ENCODE measurements around the gene ADAMTS13. TPM values are rescaled to one million over a fixed set of nuclear protein-coding genes. Genes with fewer than 3 reads are reported as not detected.
A peak's percentile ranks its signal among the peaks of the same experiment; 100 is the strongest.

The ADAMTS13 gene
- total and polyA plus RNA-seq, 9 of the 15 experiments (the other 6 are each of a cell fraction or from before 2014, with no cell fraction given), result 0.03 to 0.20 (median 0.04) TPM; not detected in 4

- POLR2A ChIA-PET, result interaction anchor here (0.6 to 1.9 kb wide), 7 partner anchors 12 to 1059 kb away, joined by 3 to 14 read pairs (median 3); no protein-coding TSS in a partner anchor
- BruUV-seq (replicated peaks), result no TSS peak
- peak; percentile 2; the same call in 2 of the 3 replicates for ATAC-seq
- TF ChIP-seq FOXJ2 (tag; IDR thresholded peaks at IDR 0.05), result no peak
- no peak for TF ChIP-seq CCNT2 (IDR thresholded peaks at IDR 0.05; ENCODE audit: borderline replicate concordance, extremely low read depth, insufficient read length, low read depth, low read length)
- TF ChIP-seq RAD51 (IDR thresholded peaks at IDR 0.05; ENCODE audit: borderline replicate concordance, low read depth), result peak; percentile 71
- no peak for TF ChIP-seq HBP1 (CRISPR knock-in tag; IDR thresholded peaks at IDR 0.05)
- no peak for TF ChIP-seq XRCC3 (IDR thresholded peaks at IDR 0.05)
- TF ChIP-seq GABPA (tag; conservative IDR thresholded peaks at IDR 0.05; ENCODE audit: low read depth), result peak; percentile 45; the same call in 1 of the 2 replicates
- TF ChIP-seq, protein P1, sequence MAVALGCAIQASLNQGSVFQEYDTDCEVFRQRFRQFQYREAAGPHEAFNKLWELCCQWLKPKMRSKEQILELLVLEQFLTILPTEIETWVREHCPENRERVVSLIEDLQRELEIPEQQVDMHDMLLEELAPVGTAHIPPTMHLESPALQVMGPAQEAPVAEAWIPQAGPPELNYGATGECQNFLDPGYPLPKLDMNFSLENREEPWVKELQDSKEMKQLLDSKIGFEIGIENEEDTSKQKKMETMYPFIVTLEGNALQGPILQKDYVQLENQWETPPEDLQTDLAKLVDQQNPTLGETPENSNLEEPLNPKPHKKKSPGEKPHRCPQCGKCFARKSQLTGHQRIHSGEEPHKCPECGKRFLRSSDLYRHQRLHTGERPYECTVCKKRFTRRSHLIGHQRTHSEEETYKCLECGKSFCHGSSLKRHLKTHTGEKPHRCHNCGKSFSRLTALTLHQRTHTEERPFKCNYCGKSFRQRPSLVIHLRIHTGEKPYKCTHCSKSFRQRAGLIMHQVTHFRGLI (CRISPR knock-in tag; IDR thresholded peaks at IDR 0.05), result no peak
- TF ChIP-seq ZBTB11 (CRISPR knock-in tag; IDR thresholded peaks at IDR 0.05), result peak in 1 of 3 experiments; percentile 70; a peak in 1 of 6 replicates
- TF ChIP-seq, protein P2, sequence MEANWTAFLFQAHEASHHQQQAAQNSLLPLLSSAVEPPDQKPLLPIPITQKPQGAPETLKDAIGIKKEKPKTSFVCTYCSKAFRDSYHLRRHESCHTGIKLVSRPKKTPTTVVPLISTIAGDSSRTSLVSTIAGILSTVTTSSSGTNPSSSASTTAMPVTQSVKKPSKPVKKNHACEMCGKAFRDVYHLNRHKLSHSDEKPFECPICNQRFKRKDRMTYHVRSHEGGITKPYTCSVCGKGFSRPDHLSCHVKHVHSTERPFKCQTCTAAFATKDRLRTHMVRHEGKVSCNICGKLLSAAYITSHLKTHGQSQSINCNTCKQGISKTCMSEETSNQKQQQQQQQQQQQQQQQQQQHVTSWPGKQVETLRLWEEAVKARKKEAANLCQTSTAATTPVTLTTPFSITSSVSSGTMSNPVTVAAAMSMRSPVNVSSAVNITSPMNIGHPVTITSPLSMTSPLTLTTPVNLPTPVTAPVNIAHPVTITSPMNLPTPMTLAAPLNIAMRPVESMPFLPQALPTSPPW (CRISPR knock-in tag; IDR thresholded peaks at IDR 0.05), result peak; percentile 91
- no peak for TF ChIP-seq MAX (CRISPR knock-in tag; IDR thresholded peaks at IDR 0.05)
- TF ChIP-seq ZFX (CRISPR knock-in tag; IDR thresholded peaks at IDR 0.05), result 0 out of 2 replicates have a peak, but pooled peaks have one; percentile 36
These were observed 38.4 kb downstream of the ADAMTS13 start for GRCh38 chr9:133460405-133461175.

More at GRCh38 chr9:133460405-133461175, 38.4 kb downstream of the ADAMTS13 start:
- peak overlapping the region; percentile 99 for H2AFZ ChIP-seq (ENCODE audit: low read depth, low read length)
- no peaks in the 10 kb centered on the region for H3K36me3 ChIP-seq (ENCODE audit: control insufficient read depth, insufficient read depth, low read length)
- H3K79me2 ChIP-seq (ENCODE audit: control insufficient read depth, insufficient read depth, low read length), result no peaks in the 10 kb centered on the region
- H3K4me1 ChIP-seq (replicated peaks in 1 of 2; ENCODE audit: control insufficient read depth in 2 of 2, insufficient read depth in 2 of 2, low read length in 2 of 2), result peaks cover 5 to 43% of the 10 kb centered on the region in 2 experiments; a peak in 3 of 5 replicates
- CTCF ChIA-PET (ENCODE audit: low intra/inter-chr PET ratio), result no interaction called here
- WGBS (ENCODE audit: insufficient coverage, low coverage, missing lambda C conversion rate), result 26% methylated on average over 3 of the region's 30 CpGs
- intact Hi-C loops (cut with micrococcal nuclease), result no loop called here
- peaks cover 34 to 77% of the 10 kb centered on the region in 2 experiments; a peak in 4 of 5 replicates for H3K27me3 ChIP-seq (ENCODE audit: control insufficient read depth in 2 of 2, insufficient read depth in 2 of 2, low read length in 2 of 2)
- H3K4me3 ChIP-seq, result peak overlapping the region; percentile 83
- H3K9ac ChIP-seq (ENCODE audit: insufficient read depth in 1 of 2, low read depth in 2 of 2, low read length in 2 of 2), result peak overlapping the region; percentile 82 to 97; a peak in 3 of 4 replicates
- no peak overlapping the region; the same call in 2 of the 3 replicates for H3K27ac ChIP-seq (ENCODE audit: extremely low read depth, low read depth, low read length)
- H3K9me3 ChIP-seq (replicated peaks; ENCODE audit: control insufficient read depth, insufficient read depth, low read depth, low read length), result no peaks in the 10 kb centered on the region
- H3K4me2 ChIP-seq (ENCODE audit: insufficient read depth, low read length), result peak overlapping the region; percentile 90
- FAIRE-seq (no peak), DNase-seq (ENCODE audit: extremely low read depth in 1 of 4, low spot score in 3 of 4) (peak in 3 of 4 experiments; percentile 41 to 87 (median 84))
- peaks cover 35% of the 10 kb centered on the region for H4K20me1 ChIP-seq (replicated peaks; ENCODE audit: control insufficient read depth, insufficient read depth, low read length)
- peaks cover 11% of the 10 kb centered on the region for H3K9me1 ChIP-seq (ENCODE audit: control insufficient read depth, insufficient read depth, low read length)
- in situ Hi-C loops (cut with MboI), result no loop called here
